ENCODE data around the gene STAT3.
"Not testable (repeated sequence)": the region's sequence is repeated elsewhere in the genome, so short reads cannot be mapped to it uniquely, and the experiment has no call there.

Gene STAT3

GRCh38 chr17:42421507-42422338 is 33.5 kb upstream of the STAT3 start:
- FAIRE-seq: no peak

DNA sequence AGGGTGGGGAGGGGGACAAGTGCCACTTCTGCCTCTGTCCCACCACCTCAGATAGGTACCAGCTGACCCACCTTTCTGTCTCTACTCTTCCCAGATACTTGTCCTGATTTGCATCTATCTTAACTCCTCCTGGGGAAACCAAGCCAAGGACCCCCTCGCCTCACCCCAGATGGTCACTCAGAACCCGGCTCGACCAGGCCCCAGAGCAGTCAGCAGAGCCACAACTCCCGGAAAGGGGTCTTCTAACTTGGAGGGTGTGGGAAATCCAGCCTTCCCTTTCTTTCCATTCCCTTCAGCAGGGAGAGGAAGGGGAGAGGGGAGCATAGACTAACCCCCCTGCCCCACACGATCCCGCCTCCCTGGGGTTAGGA is 32.9 kb upstream of the STAT3 start:
- DNase-seq (ENCODE audit: insufficient read length) (no peak), FAIRE-seq (no peak)
- TF ChIP-seq TAF1 (IDR thresholded peaks at IDR 0.05; ENCODE audit: borderline replicate concordance, low read depth, low read length) (no peak), POLR2A (IDR thresholded peaks at IDR 0.05; ENCODE audit: low read depth, low read length) (no peak), POLR2AphosphoS5 (IDR thresholded peaks at IDR 0.05; ENCODE audit: low read depth, low read length) (no peak)

More at GRCh38 chr17:42421507-42422338, 33.5 kb upstream of the STAT3 start:
- TF ChIP-seq POLR2A (IDR thresholded peaks at IDR 0.05; ENCODE audit: low read depth, low read length): no peak
- TF ChIP-seq POLR2AphosphoS5 (IDR thresholded peaks at IDR 0.05; ENCODE audit: low read depth, low read length): no peak
- no peak for TF ChIP-seq TAF1 (IDR thresholded peaks at IDR 0.05; ENCODE audit: borderline replicate concordance, low read depth, low read length)
- no peak for DNase-seq (ENCODE audit: insufficient read length)

- FAIRE-seq; DNase-seq (ENCODE audit: insufficient read length): not testable (repeated sequence)
These were observed 29.7 kb upstream of the STAT3 start for GRCh38 chr17:42417981-42418380.

GRCh38 chr17:42414704-42415409 is 26.6 kb upstream of the STAT3 start:
- TF ChIP-seq POLR2AphosphoS5 (IDR thresholded peaks at IDR 0.05; ENCODE audit: low read depth, low read length) (no peak), POLR2A (IDR thresholded peaks at IDR 0.05; ENCODE audit: low read depth, low read length) (no peak), TAF1 (IDR thresholded peaks at IDR 0.05; ENCODE audit: borderline replicate concordance, low read depth, low read length) (no peak)
- no peak for DNase-seq (ENCODE audit: insufficient read length)
- FAIRE-seq: peak; percentile 74

GRCh38 chr17:42413464-42414040 is 25.3 kb upstream of the STAT3 start:
- FAIRE-seq (no peak), DNase-seq (ENCODE audit: insufficient read length) (no peak)
- TF ChIP-seq TAF1 (IDR thresholded peaks at IDR 0.05; ENCODE audit: borderline replicate concordance, low read depth, low read length): no peak
- TF ChIP-seq POLR2A (IDR thresholded peaks at IDR 0.05; ENCODE audit: low read depth, low read length): no peak
- no peak for TF ChIP-seq POLR2AphosphoS5 (IDR thresholded peaks at IDR 0.05; ENCODE audit: low read depth, low read length)

- FAIRE-seq (no peak), DNase-seq (ENCODE audit: insufficient read length) (no peak)
- no peak for TF ChIP-seq POLR2AphosphoS5 (IDR thresholded peaks at IDR 0.05; ENCODE audit: low read depth, low read length)
- no peak for TF ChIP-seq POLR2A (IDR thresholded peaks at IDR 0.05; ENCODE audit: low read depth, low read length)
- TF ChIP-seq TAF1 (IDR thresholded peaks at IDR 0.05; ENCODE audit: borderline replicate concordance, low read depth, low read length): no peak
These were observed 23.9 kb upstream of the STAT3 start for GRCh38 chr17:42411905-42412679.

GRCh38 chr17:42411361-42411760 is 23.1 kb upstream of the STAT3 start:
- no peak for FAIRE-seq
- TF ChIP-seq POLR2AphosphoS5 (IDR thresholded peaks at IDR 0.05; ENCODE audit: low read depth, low read length): no peak
- TF ChIP-seq POLR2A (IDR thresholded peaks at IDR 0.05; ENCODE audit: low read depth, low read length): no peak
- TF ChIP-seq TAF1 (IDR thresholded peaks at IDR 0.05; ENCODE audit: borderline replicate concordance, low read depth, low read length): no peak
- DNase-seq (ENCODE audit: insufficient read length): no peak

- TF ChIP-seq TAF1 (IDR thresholded peaks at IDR 0.05; ENCODE audit: borderline replicate concordance, low read depth, low read length): no peak
- TF ChIP-seq POLR2AphosphoS5 (IDR thresholded peaks at IDR 0.05; ENCODE audit: low read depth, low read length): no peak
- no peak for TF ChIP-seq POLR2A (IDR thresholded peaks at IDR 0.05; ENCODE audit: low read depth, low read length)
- FAIRE-seq: no peak
These were observed 22.1 kb upstream of the STAT3 start for GRCh38 chr17:42410319-42410685.

GRCh38 chr17:42409523-42410318 is 21.5 kb upstream of the STAT3 start:
- no peak for DNase-seq (ENCODE audit: insufficient read length)

More at GRCh38 chr17:42410319-42410685, 22.1 kb upstream of the STAT3 start:
- DNase-seq (ENCODE audit: insufficient read length): no peak

DNA sequence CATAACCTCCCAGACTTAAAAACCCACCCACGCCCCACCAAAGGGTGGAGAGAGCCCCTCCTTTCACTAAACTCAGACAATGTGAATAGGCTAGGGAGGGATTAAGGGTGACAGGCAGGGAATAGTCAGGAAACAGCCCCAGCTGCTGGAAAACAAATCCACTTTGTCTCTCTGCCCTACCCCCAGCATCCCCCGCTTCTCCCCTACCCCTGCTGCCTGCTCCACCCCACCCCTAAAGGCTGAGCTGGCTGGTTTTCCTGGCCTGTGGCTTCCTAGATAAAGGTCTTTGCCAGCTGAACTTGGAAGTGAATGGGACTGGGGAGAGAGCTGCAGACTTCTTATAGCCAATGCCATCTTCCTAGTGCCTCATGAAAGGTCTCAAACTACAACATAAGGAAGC is 19.8 kb upstream of the STAT3 start:
- DNase-seq (ENCODE audit: insufficient read length): no peak
- TF ChIP-seq POLR2AphosphoS5 (IDR thresholded peaks at IDR 0.05; ENCODE audit: low read depth, low read length) (no peak), POLR2A (IDR thresholded peaks at IDR 0.05; ENCODE audit: low read depth, low read length) (no peak), TAF1 (IDR thresholded peaks at IDR 0.05; ENCODE audit: borderline replicate concordance, low read depth, low read length) (no peak)
- FAIRE-seq: no peak

More at GRCh38 chr17:42409523-42410318, 21.5 kb upstream of the STAT3 start:
- TF ChIP-seq TAF1 (IDR thresholded peaks at IDR 0.05; ENCODE audit: borderline replicate concordance, low read depth, low read length) (no peak), POLR2A (IDR thresholded peaks at IDR 0.05; ENCODE audit: low read depth, low read length) (no peak), POLR2AphosphoS5 (IDR thresholded peaks at IDR 0.05; ENCODE audit: low read depth, low read length) (no peak)
- no peak for FAIRE-seq
